ENCODE measurements around the gene DRAM2.

- no peak for TF ChIP-seq CTCF (IDR thresholded peaks at IDR 0.05; ENCODE audit: extremely low read depth in 1 of 2, insufficient read depth in 1 of 2, low read depth in 1 of 2, low read length in 2 of 2)
- no peak for TF ChIP-seq MYC (IDR thresholded peaks at IDR 0.05; ENCODE audit: low read depth, low read length)
- no peak for TF ChIP-seq POLR2A (IDR thresholded peaks at IDR 0.05; ENCODE audit: low read depth, low read length)
- no peak for TF ChIP-seq POLR2AphosphoS5 (IDR thresholded peaks at IDR 0.05; ENCODE audit: insufficient read depth, low read depth, low read length)
- TF ChIP-seq EZH2 (IDR thresholded peaks at IDR 0.05; ENCODE audit: borderline replicate concordance, low read depth, low read length, severe bottlenecking), result no peak
- TF ChIP-seq MAX (IDR thresholded peaks at IDR 0.05; ENCODE audit: insufficient read depth, insufficient read length), result no peak
Observed at GRCh38 chr1:111089638-111090037, 50.3 kb downstream of the DRAM2 start.
